DOHH2 (cell line): Measurements from ENCODE around the gene ZNF385B.

Source experiments
- H3F3A ChIP-seq: fragments of 200-600 bp; sonication (generic), shearing (Covaris generic); 2 replicates; pipeline ENCODE4 v1.6.0; 2016; ENCODE audit warnings: antibody characterized with exemption, mild to moderate bottlenecking; ENCODE audit not compliant: control insufficient read depth, insufficient read depth
- H3K27ac ChIP-seq: fragments of 200-600 bp; sonication (generic); 2 replicates; pipeline ENCODE4 v1.5.1; 2014; ENCODE audit warnings: low read depth, mild to moderate bottlenecking, low read length, moderate library complexity
- H3K27me3 ChIP-seq: fragments of 200-600 bp; sonication (generic); 2 replicates; pipeline ENCODE4 v1.6.1; 2014; ENCODE audit warnings: mild to moderate bottlenecking, low read length, mixed read lengths; ENCODE audit not compliant: control insufficient read depth
- H3K36me3 ChIP-seq: fragments of 200-600 bp; sonication (generic); 2 replicates; pipeline ENCODE4 v1.6.1; 2014; ENCODE audit warnings: mild to moderate bottlenecking, low read length, moderate library complexity, mixed read lengths; ENCODE audit not compliant: control insufficient read depth
- H3K4me1 ChIP-seq: fragments of 200-600 bp; sonication (generic); 2 replicates; pipeline ENCODE4 v1.6.1; 2014; ENCODE audit warnings: mild to moderate bottlenecking, low read length, mixed read lengths; ENCODE audit not compliant: control insufficient read depth
- H3K4me2 ChIP-seq: fragments of 200-600 bp; sonication (generic); 2 replicates; pipeline ENCODE4 v1.6.0; 2014; ENCODE audit warnings: mild to moderate bottlenecking, low read length, moderate library complexity
- H3K4me3 ChIP-seq: fragments of 200-600 bp; sonication (generic); 2 replicates; pipeline ENCODE4 v1.5.1; 2014; ENCODE audit warnings: mild to moderate bottlenecking, low read length, mixed read lengths
- H3K79me2 ChIP-seq: fragments of 200-600 bp; sonication (generic); 2 replicates; pipeline ENCODE4 v1.6.1; 2014; ENCODE audit warnings: mild to moderate bottlenecking, low read length, mixed read lengths; ENCODE audit not compliant: control insufficient read depth
- H3K9me2 ChIP-seq: fragments of 200-600 bp; sonication (generic); replicated peaks from 2 replicates; pipeline ENCODE4 v1.6.1; 2014; ENCODE audit warnings: mild to moderate bottlenecking, low read length, mixed read lengths; ENCODE audit not compliant: control insufficient read depth
- H3K9me3 ChIP-seq: fragments of 200-600 bp; sonication (generic); 2 replicates; pipeline ENCODE4 v1.6.1; 2014; ENCODE audit warnings: antibody characterized with exemption, low read length, mixed read lengths; ENCODE audit not compliant: control insufficient read depth, insufficient read depth
- H4K20me1 ChIP-seq: fragments of 200-600 bp; sonication (generic); 2 replicates; pipeline ENCODE4 v1.6.0; 2014; ENCODE audit warnings: low read depth, mild to moderate bottlenecking, antibody characterized with exemption, low read length, moderate library complexity; ENCODE audit not compliant: control insufficient read depth, insufficient read depth
- CTCF ChIP-seq: fragments of 200-600 bp; sonication (generic); IDR thresholded peaks from one replicate; pipeline ENCODE4 v1.5.1; 2014; ENCODE audit warnings: antibody characterized with exemption, mild to moderate bottlenecking, low read depth, low read length; ENCODE audit not compliant: poor library complexity, severe bottlenecking
- EZH2phosphoT487 ChIP-seq: fragments of 200-600 bp; sonication (generic); IDR thresholded peaks from 2 replicates; pipeline ENCODE4 v1.6.1; 2017; ENCODE audit warnings: borderline replicate concordance, mild to moderate bottlenecking, antibody characterized with exemption, low read length, moderate library complexity, mixed read lengths

Gene ZNF385B

GRCh38 chr2:179446476-179447141, 414.8 kb downstream of the ZNF385B start:
- H3K36me3 ChIP-seq, result no peaks in the 10 kb centered on the region
- no peak overlapping the region for H3K4me2 ChIP-seq
- no peak overlapping the region for H3K27ac ChIP-seq
- H3F3A ChIP-seq, result no peaks in the 10 kb centered on the region
- no peak overlapping the region for H3K4me3 ChIP-seq
- no peaks in the 10 kb centered on the region for H3K9me2 ChIP-seq
- no peaks in the 10 kb centered on the region for H3K4me1 ChIP-seq
- TF ChIP-seq CTCF (no peak), EZH2phosphoT487 (no peak)
- H3K79me2 ChIP-seq, result no peaks in the 10 kb centered on the region
- no peaks in the 10 kb centered on the region for H3K27me3 ChIP-seq
- no peaks in the 10 kb centered on the region for H3K9me3 ChIP-seq
- H4K20me1 ChIP-seq, result no peaks in the 10 kb centered on the region

- no peaks in the 10 kb centered on the region for H4K20me1 ChIP-seq
- H3K36me3 ChIP-seq, result no peaks in the 10 kb centered on the region
- no peak overlapping the region for H3K4me3 ChIP-seq
- H3K27ac ChIP-seq, result no peak overlapping the region
- H3K79me2 ChIP-seq, result no peaks in the 10 kb centered on the region
- H3K9me3 ChIP-seq, result no peaks in the 10 kb centered on the region
- H3F3A ChIP-seq, result no peaks in the 10 kb centered on the region
- TF ChIP-seq EZH2phosphoT487 (no peak), CTCF (no peak)
- no peak overlapping the region for H3K4me2 ChIP-seq
- no peaks in the 10 kb centered on the region for H3K4me1 ChIP-seq
- no peaks in the 10 kb centered on the region for H3K9me2 ChIP-seq
- no peaks in the 10 kb centered on the region for H3K27me3 ChIP-seq
These were observed 417.4 kb downstream of the ZNF385B start for GRCh38 chr2:179444056-179444455.

- Histone ChIP-seq H3K4me3 (no peak overlapping the region), H3K4me2 (no peak overlapping the region), H3K27me3 (no peaks in the 10 kb centered on the region), H4K20me1 (no peaks in the 10 kb centered on the region), H3K79me2 (no peaks in the 10 kb centered on the region), H3K9me2 (no peaks in the 10 kb centered on the region), H3K9me3 (no peaks in the 10 kb centered on the region), H3K36me3 (no peaks in the 10 kb centered on the region), H3K27ac (no peak overlapping the region), H3F3A (no peaks in the 10 kb centered on the region), H3K4me1 (no peaks in the 10 kb centered on the region)
- TF ChIP-seq EZH2phosphoT487, result no peak
- TF ChIP-seq CTCF, result no peak
These were observed 418.2 kb downstream of the ZNF385B start for GRCh38 chr2:179443180-179443579.

GRCh38 chr2:179442206-179442605, 419.2 kb downstream of the ZNF385B start:
- Histone ChIP-seq H4K20me1 (no peaks in the 10 kb centered on the region), H3K79me2 (no peaks in the 10 kb centered on the region), H3K27ac (no peak overlapping the region), H3K9me2 (no peaks in the 10 kb centered on the region), H3K9me3 (no peaks in the 10 kb centered on the region), H3K4me1 (no peaks in the 10 kb centered on the region), H3K4me2 (no peak overlapping the region), H3K4me3 (no peak overlapping the region), H3K27me3 (no peaks in the 10 kb centered on the region), H3F3A (no peaks in the 10 kb centered on the region), H3K36me3 (no peaks in the 10 kb centered on the region)
- no peak for TF ChIP-seq CTCF
- TF ChIP-seq EZH2phosphoT487, result no peak
